AG04450 (cell line): Measurements from ENCODE around the gene EPB41L4B. TPM values are rescaled to one million over a fixed set of nuclear protein-coding genes. Genes with fewer than 3 reads are reported as not detected.

Experiments used
- CTCF ChIA-PET: fragments of 300-600, 350-600 bp; formaldehyde crosslinking; extraction: SDS; loops from one replicate; lab custom pipeline; 2022; ENCODE audit warnings: antibody characterized with exemption, inconsistent platforms; lab: Charles Lee
- POLR2A ChIA-PET: fragments of 350-600 bp; formaldehyde crosslinking; extraction: SDS; loops from one replicate; lab custom pipeline; 2021; ENCODE audit warnings: antibody characterized with exemption, inconsistent platforms; lab: Yijun Ruan, JAX
- DNase-seq: peaks from one replicate; pipeline ENCODE4 v3.0.0-alpha.2; 2011; ENCODE audit warnings: low read depth, low spot score
- H3K27ac ChIP-seq: one replicate; pipeline ENCODE4 v1.5.1; 2012; ENCODE audit warnings: low read depth, low read length, control low read depth
- H3K27me3 ChIP-seq: one replicate; pipeline ENCODE4 v1.6.0; 2012; ENCODE audit warnings: low read length; ENCODE audit not compliant: control insufficient read depth, insufficient read depth
- H3K4me3 ChIP-seq: 2 replicates; pipeline ENCODE4 v1.5.1; 2011; ENCODE audit warnings: mild to moderate bottlenecking, low read depth, low read length, control low read depth
- H3K9me3 ChIP-seq: 2 replicates; pipeline ENCODE4 v1.5.1; 2012; ENCODE audit warnings: low read length; ENCODE audit not compliant: control insufficient read depth, insufficient read depth
- CTCF ChIP-seq: IDR thresholded peaks from 2 replicates; pipeline ENCODE4 v1.5.1; 2011; ENCODE audit warnings: low read depth, low read length, control low read depth, inconsistent platforms
- polyA plus RNA-seq: library from polyadenylated mRNA; depleted of rRNA; stranded (reverse); fragments of >200 nt; gene quantifications from 2 replicates; pipeline ENCODE4 v1.2.3, GENCODE V29; 2011

EPB41L4B gene
- polyA plus RNA-seq, 1 experiment = 1.5 TPM

GRCh38 chr9:109172935-109173334 lies 147.9 kb downstream of the EPB41L4B start:
- ChIA-PET CTCF (interaction anchor here (0.7 to 1.0 kb wide), 2 partner anchors 10 to 51 kb away, joined by 4 read pairs; no protein-coding TSS in a partner anchor), POLR2A (no interaction called here)
- Histone ChIP-seq H3K27me3 (peaks cover 11% of the 10 kb centered on the region), H3K27ac (no peak overlapping the region), H3K4me3 (no peak overlapping the region), H3K9me3 (no peaks in the 10 kb centered on the region)
- TF ChIP-seq CTCF = no peak
- DNase-seq = no peak

- H3K4me3 ChIP-seq = no peak overlapping the region
- no peak overlapping the region for H3K27ac ChIP-seq
- no peak for DNase-seq
- ChIA-PET CTCF (interaction anchor here (1.1 kb wide), 1 partner anchor 12 kb away, joined by 5 read pairs; no protein-coding TSS in a partner anchor), POLR2A (no interaction called here)
- TF ChIP-seq CTCF = no peak
- H3K27me3 ChIP-seq = peaks cover 18% of the 10 kb centered on the region
- no peaks in the 10 kb centered on the region for H3K9me3 ChIP-seq
Observed at GRCh38 chr9:109171926-109172325, 148.9 kb downstream of the EPB41L4B start.

- POLR2A ChIA-PET = no interaction called here
Observed at GRCh38 chr9:109168170-109168569, 152.7 kb downstream of the EPB41L4B start.

GRCh38 chr9:109167716-109168115 lies 153.1 kb downstream of the EPB41L4B start:
- POLR2A ChIA-PET = interaction anchor here (0.7 kb wide), 1 partner anchor 160 kb away, joined by 9 read pairs; no protein-coding TSS in a partner anchor
- H3K27me3 ChIP-seq = peaks cover 49% of the 10 kb centered on the region
- CTCF ChIA-PET = no interaction called here
- no peak overlapping the region for H3K27ac ChIP-seq
- no peak overlapping the region for H3K4me3 ChIP-seq
- no peak for TF ChIP-seq CTCF
- no peak for DNase-seq
- H3K9me3 ChIP-seq = 0 out of 2 replicates have a peak, but pooled peaks cover 3% of the 10 kb centered on the region

More at GRCh38 chr9:109168170-109168569, 152.7 kb downstream of the EPB41L4B start:
- no peak for DNase-seq
- 0 out of 2 replicates have a peak, but pooled peaks cover 3% of the 10 kb centered on the region for H3K9me3 ChIP-seq
- no peak overlapping the region for H3K27ac ChIP-seq
- H3K27me3 ChIP-seq = peaks cover 45% of the 10 kb centered on the region
- CTCF ChIA-PET = no interaction called here
- no peak for TF ChIP-seq CTCF
- H3K4me3 ChIP-seq = no peak overlapping the region

- CTCF ChIA-PET = no interaction called here
- Histone ChIP-seq H3K9me3 (0 out of 2 replicates have a peak, but pooled peaks cover 3% of the 10 kb centered on the region), H3K27me3 (peaks cover 49% of the 10 kb centered on the region), H3K4me3 (peak within 1 kb of the TSS; percentile 22; the same call in 1 of the 2 replicates), H3K27ac (no peak within 1 kb of the TSS)
- no peak for TF ChIP-seq CTCF
- no peak for DNase-seq
- POLR2A ChIA-PET = interaction anchor here (0.7 kb wide), 1 partner anchor 159 kb away, joined by 9 read pairs; no protein-coding TSS in a partner anchor
Observed at GRCh38 chr9:109166771-109167601, 153.9 kb downstream of the EPB41L4B start, which contains the start of gene FRRS1L. Gene FRRS1L, minus strand, starts transcription at chr9:109167249. Its CDS starts 111 bp downstream, at chr9:109167138.
